ENCODE results near the gene CD19.

DNA sequence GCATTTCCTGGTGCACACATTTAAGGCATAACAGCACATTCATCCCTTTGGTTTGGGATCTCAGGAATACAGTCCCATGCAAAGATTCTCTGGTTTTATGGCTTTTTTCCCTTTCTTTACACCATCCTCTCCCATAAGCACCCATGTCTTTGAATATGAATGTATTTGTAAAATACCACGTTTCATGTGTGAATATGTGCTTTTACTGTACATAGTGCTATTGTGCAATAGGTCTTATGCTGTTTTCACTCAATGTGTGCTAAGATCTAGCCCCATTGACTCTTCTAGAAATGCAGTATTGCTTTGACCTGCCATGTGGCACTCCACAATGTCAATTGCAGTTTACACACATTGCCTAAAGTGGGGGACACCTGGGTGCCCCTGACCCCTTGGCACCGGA is 32.7 kb downstream of the CD19 start:
- TF ChIP-seq, protein P1, sequence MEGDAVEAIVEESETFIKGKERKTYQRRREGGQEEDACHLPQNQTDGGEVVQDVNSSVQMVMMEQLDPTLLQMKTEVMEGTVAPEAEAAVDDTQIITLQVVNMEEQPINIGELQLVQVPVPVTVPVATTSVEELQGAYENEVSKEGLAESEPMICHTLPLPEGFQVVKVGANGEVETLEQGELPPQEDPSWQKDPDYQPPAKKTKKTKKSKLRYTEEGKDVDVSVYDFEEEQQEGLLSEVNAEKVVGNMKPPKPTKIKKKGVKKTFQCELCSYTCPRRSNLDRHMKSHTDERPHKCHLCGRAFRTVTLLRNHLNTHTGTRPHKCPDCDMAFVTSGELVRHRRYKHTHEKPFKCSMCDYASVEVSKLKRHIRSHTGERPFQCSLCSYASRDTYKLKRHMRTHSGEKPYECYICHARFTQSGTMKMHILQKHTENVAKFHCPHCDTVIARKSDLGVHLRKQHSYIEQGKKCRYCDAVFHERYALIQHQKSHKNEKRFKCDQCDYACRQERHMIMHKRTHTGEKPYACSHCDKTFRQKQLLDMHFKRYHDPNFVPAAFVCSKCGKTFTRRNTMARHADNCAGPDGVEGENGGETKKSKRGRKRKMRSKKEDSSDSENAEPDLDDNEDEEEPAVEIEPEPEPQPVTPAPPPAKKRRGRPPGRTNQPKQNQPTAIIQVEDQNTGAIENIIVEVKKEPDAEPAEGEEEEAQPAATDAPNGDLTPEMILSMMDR (IDR thresholded peaks at IDR 0.05) = no peak
- TF ChIP-seq POLR2A (IDR thresholded peaks at IDR 0.05) (no peak), EP300 (IDR thresholded peaks at IDR 0.05) (no peak)
